GM12865 (cell line): ENCODE data around the gene EPS8.

Experiments used
- DNase-seq: peaks from one replicate; pipeline ENCODE4 v3.0.0; 2010; ENCODE audit warnings: low read depth
- H3K4me3 ChIP-seq: 2 replicates; pipeline ENCODE4 v1.5.1; 2011; ENCODE audit warnings: mild to moderate bottlenecking, low read depth, low read length, control low read depth
- TF ChIP-seq, protein P1 (sequence below): IDR thresholded peaks from 2 replicates; pipeline ENCODE4 v1.5.1; 2011; ENCODE audit warnings: low read length, control low read depth, low read depth, inconsistent platforms; ENCODE audit not compliant: insufficient read depth; ENCODE audit errors: missing control alignments

EPS8 gene

DNA sequence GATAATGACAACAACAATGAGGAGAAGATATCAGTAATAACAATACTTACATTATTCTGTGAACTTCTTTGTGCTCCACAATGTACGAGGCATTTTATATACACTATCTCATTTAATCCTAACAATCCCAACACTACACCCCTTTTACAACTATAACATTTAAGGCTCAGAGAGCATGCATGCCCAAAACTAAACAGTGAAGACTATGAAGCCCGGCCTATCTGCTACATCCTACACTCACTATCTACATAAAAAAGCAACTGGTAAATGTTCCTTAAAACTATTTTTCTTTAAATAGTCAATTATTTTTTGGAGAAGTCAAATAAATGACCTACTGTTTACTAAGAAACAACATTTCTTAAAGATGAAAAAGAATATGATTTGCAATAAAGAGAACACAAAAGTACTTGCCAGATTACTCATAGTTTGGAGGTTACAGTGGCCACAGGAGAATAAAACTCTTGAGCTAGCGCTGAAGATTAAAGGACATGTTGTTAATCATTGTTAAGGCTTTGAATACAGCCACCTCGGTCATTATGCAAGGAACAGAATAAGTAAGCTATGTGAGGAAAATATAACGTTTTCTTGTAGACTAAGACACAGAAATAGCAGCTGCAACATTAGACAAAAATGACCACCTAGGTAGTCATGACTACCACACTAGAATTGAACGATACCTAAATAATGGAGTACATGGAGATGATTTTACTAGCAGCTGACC lies 56.7 kb downstream of the EPS8 start:
- DNase-seq = no peak

DNA sequence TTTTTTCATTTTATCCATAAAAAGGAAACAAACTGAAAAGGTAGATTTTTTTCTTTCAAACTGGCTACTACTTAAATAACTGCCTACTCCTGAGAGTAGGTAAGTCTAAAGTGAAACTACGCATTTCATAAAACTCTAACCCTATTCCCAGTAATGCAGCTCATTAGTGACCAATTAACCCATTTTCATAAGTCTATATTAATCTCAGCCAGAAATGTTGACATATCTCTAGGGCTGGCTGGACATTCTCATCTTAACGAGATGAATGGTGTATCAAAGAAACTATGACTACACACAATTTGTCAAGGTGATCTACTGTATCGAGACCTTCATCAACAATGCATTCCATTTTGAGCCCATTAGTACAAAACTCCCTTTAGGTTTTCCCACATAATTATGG lies 57.2 kb downstream of the EPS8 start:
- no peak for DNase-seq
- H3K4me3 ChIP-seq = no peak overlapping the region
- TF ChIP-seq, protein P1, sequence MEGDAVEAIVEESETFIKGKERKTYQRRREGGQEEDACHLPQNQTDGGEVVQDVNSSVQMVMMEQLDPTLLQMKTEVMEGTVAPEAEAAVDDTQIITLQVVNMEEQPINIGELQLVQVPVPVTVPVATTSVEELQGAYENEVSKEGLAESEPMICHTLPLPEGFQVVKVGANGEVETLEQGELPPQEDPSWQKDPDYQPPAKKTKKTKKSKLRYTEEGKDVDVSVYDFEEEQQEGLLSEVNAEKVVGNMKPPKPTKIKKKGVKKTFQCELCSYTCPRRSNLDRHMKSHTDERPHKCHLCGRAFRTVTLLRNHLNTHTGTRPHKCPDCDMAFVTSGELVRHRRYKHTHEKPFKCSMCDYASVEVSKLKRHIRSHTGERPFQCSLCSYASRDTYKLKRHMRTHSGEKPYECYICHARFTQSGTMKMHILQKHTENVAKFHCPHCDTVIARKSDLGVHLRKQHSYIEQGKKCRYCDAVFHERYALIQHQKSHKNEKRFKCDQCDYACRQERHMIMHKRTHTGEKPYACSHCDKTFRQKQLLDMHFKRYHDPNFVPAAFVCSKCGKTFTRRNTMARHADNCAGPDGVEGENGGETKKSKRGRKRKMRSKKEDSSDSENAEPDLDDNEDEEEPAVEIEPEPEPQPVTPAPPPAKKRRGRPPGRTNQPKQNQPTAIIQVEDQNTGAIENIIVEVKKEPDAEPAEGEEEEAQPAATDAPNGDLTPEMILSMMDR = no peak

More for the DNA sequence above, 56.7 kb downstream of the EPS8 start:
- TF ChIP-seq, protein P1 = no peak
- H3K4me3 ChIP-seq = no peak overlapping the region

DNA sequence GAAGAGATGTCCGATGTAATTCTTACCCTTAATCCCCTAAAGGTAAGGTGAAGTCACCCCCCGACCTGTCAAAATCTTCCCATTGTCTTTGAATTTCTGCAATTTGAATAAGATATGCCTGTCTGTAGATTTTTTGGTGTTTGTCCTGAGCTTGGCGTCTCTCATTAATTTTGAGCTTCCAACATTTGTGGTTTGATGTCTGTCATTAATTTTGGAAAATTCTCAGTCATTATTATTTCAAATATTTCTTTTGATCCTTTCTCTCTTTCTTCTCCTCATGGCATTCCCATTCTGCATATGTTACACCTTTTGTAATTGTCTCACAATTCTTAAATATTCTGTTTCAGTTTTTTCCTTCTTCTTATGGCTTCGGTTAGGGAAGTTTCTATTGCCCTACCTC lies 60.1 kb downstream of the EPS8 start:
- no peak overlapping the region for H3K4me3 ChIP-seq

DNA sequence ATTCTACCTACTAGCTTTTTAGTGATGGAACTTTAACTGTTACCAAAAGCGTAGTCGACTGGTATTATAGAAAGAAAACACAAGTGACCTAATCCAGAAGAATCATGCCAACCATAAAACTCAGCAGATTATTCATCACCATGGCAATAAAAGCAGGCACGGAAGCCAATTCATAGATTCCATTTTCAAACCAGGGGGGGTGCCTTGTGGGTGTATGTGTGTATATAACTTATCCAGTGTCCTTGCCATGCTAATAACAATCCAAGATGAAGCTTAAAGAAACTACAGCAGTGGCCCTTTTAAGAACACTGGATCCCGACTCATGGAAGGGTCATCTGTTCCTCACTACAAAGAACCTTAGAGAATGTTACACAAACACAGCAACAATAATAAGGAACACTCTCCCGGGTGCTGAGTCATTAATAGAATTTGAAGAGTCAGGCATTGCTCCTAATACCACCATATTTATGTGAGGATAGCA lies 61.0 kb downstream of the EPS8 start:
- TF ChIP-seq, protein P1 = no peak
- H3K4me3 ChIP-seq = no peak overlapping the region
- no peak for DNase-seq

More for the DNA sequence above, 60.1 kb downstream of the EPS8 start:
- TF ChIP-seq, protein P1 = no peak
- DNase-seq = no peak

DNA sequence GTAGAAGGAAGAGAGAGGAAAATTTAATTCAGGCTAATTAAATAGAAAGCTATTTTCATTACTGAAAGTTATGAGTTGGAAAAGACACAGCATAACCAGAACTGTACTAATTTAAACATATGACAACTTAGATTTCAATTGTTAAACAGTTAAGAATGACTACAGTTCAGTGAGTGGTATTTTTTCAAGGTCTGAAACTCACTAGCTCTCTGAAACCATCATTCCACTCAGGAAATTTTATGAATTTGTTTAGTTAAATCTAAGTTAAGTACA lies 62.4 kb downstream of the EPS8 start:
- H3K4me3 ChIP-seq = no peak overlapping the region
- no peak for DNase-seq
- TF ChIP-seq, protein P1 = no peak

DNA sequence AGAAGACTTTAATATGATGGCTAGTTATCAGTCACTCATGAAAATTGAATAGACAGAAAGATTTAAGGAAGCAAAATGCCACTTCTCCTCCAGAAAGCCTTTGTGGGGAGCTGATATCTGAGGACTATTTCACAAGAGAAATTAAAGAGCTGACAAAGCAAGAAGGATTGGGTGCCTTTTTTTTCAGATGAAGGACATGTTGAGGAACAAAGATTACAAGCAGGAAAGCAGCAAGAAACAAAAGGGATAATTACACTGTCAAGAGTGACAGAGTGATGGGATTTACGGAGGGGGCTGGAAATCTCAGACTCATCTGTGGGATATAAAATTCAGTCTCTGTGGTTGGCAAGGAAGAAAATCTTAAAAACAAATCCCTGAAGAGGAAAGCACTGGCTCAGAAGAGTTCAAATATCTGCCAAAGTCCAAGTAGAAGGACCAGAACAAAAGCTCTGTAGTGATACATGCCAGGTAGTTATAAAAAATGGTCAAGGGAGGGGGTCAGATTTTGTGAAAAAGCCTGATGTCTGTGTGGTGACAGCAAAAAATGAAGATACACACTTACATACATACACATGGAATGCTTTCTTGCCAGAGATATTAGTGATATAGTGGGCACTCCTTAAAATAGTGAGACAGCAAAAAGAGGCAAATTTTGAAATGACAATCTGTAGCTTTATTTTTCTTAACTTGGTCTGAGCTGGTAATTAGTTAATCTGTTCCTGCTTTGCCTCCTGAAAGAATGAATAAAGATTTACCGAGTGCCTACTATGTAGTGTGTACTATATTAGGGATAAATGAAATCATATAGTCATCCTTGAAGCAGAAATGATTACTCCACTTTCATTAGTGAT lies 62.9 kb downstream of the EPS8 start:
- DNase-seq = no peak

More for the DNA sequence above, 62.9 kb downstream of the EPS8 start:
- TF ChIP-seq, protein P1 = no peak
- H3K4me3 ChIP-seq = no peak overlapping the region
